Endothelial cell of hepatic sinusoid (primary cell): ENCODE measurements around the gene ALAS1.
"Not testable (repeated sequence)": the region's sequence is repeated elsewhere in the genome, so short reads cannot be mapped to it uniquely, and the experiment has no call there.

Experiments used
- in situ Hi-C: cut with HindIII; loops from 2 replicates; pipeline ENCODE4 v1.10.0; 2017; ENCODE audit warnings: low sequenced_read_pairs

Gene ALAS1

DNA sequence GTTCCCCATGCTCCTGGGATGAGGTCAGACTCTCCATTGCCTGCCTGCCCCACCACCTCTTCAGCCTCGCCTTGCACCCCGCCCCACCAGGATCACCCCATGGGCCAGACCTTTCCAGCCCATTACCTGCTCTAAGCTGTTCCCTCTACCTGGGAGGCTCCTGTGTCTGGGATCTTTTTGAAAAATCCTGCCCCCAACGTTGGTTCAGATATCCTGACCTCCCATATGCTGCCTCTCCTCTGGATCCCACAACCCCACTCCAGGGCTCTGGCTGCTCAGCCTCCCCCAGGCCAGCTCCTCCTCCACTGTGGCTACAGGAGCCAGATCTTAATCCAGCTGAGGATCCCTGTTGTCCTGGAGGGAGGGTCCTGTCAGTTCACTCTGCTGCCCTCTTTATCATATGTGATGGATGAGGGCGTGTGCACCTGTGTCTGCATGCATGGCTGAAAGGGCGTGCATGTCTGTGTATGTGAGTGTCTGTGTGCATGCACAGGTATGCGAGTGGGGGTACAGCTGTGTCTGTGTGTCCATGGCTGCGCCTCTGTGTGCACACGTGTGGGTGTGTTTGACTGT lies 21.7 kb upstream of the ALAS1 start:
- in situ Hi-C loops, result no loop called here

GRCh38 chr3:52176951-52177700 lies 20.8 kb upstream of the ALAS1 start:
- in situ Hi-C loops, result no loop called here

DNA sequence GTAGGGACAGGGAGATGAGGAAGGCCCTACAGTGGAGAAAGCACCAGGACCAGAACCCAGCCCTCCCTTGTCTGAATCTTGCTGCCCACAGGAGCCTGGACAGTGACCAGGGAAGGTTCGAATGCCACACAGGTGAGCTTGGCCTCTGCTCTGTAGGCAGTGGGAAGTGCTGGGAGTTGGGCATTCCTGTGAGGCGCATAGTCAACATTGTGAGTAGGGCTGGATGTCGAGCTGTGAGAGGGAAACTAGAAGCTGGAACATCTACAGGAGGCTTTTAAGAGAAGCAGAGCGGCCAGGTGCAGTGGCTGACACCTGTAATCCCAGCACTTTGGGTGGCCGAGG lies 20.3 kb upstream of the ALAS1 start:
- in situ Hi-C loops, result no loop called here

DNA sequence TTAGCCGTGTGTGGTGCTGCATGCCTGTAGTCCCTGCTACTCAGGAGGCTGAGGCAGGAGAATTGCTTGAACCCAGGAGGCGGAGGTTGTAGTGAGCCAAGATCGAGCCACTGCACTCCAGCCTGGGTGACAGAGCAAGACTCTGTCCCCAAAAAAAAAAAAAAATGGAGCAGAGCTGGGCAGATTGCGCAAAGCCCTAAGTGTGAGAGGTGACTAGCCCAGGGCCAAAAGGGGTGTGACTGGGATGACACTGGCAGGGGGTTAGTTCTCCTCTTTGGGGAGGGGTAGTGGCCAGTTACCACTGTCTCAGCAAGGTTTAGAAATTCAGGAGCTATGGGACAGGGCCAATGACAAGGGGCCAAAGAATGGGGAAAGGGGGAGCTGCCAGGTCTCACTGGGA lies 19.8 kb upstream of the ALAS1 start:
- in situ Hi-C loops, result not testable (repeated sequence)

DNA sequence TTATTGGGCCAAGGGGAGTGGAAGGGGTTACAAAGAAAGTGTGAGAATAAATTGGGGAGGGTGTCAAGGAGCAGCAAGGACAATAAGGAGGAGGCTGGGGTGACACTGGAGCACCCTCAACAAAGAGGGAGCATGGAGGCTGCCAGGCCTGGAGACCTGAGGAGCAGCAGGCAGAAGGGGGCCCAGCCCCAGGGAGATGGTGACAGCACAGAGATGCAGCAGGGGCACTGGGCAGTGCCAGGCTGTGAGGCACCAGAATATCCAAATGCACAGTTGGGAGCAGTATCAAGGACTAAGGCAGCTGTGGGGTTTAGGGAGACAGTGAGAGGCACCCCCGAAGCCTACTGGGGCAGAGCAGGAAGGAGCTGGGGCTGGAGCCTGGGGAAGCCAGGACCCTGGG lies 19.4 kb upstream of the ALAS1 start:
- in situ Hi-C loops, result no loop called here

GRCh38 chr3:52181543-52181942 lies 16.4 kb upstream of the ALAS1 start:
- in situ Hi-C loops, result loop anchor here (5.0 kb wide), 2 partner anchors 41 to 64 kb away; no protein-coding TSS in a partner anchor

DNA sequence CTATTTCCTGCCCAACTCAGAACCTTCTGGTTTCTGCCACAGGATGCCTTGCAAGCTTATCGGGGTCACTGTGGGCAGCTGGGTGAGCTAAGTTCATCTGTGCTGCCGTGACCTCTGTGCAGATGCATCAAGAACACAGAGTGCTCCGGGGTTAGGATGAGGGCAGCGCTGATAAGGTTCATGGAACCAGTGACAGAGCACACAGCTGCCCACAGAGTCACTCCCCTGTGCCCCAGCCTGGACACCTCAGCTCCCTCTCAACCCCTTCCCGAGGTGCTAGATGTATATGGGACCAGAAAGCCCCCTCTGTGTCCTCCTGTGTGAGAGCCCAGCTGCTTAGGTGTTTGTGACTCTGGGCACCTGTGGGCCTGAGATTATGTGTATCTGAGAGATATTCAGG lies 15.8 kb upstream of the ALAS1 start:
- in situ Hi-C loops, result loop anchor here (5.0 kb wide), 2 partner anchors 40 to 65 kb away; no protein-coding TSS in a partner anchor

- in situ Hi-C loops, result loop anchor here (5.0 kb wide), 2 partner anchors 40 to 65 kb away; no protein-coding TSS in a partner anchor
Observed at GRCh38 chr3:52182691-52183090, 15.3 kb upstream of the ALAS1 start.

GRCh38 chr3:52183786-52184445 lies 14.0 kb upstream of the ALAS1 start:
- in situ Hi-C loops, result loop anchor here (5.0 kb wide), 2 partner anchors 38 to 67 kb away; no protein-coding TSS in a partner anchor

DNA sequence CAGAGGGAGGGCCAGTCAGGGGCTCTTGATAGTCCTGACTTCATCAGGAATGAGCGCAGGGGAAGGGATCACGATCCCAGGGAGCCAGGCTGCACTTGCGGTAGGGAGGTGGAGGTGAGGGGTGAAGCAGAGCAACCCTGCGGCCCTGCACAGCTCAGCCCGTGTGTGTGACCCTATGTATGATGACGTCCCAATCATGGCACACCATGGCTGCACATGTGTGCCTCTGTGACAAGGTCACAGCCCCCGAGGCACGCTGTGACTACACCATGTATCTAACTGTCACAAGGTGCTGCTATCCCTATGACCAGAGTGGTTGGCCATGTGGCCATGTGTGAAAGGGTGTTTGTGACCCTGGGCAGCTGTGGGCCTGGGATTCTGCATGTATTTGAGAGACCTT lies 13.3 kb upstream of the ALAS1 start:
- in situ Hi-C loops, result loop anchor here (5.0 kb wide), 2 partner anchors 38 to 67 kb away; no protein-coding TSS in a partner anchor

DNA sequence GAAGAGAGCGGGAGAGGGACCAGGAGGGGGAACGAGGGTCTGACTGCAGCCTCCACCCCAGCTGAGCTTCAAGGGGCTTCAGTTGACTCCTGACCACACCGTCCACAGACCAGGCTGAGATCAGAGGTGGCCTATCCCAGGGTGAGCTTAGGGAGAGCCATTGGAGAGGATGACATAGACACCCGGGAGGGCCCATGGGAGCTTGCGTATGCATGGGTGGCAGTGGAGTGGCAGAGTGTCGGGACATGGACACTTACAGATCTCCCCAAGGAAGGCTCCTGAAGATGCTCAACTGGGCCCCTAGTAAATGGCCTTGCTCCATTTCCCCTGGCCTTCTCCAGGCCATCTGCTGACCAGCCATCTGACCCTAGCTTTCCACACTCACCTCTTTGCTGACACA lies 12.6 kb upstream of the ALAS1 start:
- in situ Hi-C loops, result no loop called here

- in situ Hi-C loops, result no loop called here
Observed at GRCh38 chr3:52185837-52186236, 12.1 kb upstream of the ALAS1 start.

- in situ Hi-C loops, result no loop called here
Observed at GRCh38 chr3:52186729-52187128, 11.2 kb upstream of the ALAS1 start.

GRCh38 chr3:52188556-52188955 lies 9.4 kb upstream of the ALAS1 start:
- in situ Hi-C loops, result no loop called here

DNA sequence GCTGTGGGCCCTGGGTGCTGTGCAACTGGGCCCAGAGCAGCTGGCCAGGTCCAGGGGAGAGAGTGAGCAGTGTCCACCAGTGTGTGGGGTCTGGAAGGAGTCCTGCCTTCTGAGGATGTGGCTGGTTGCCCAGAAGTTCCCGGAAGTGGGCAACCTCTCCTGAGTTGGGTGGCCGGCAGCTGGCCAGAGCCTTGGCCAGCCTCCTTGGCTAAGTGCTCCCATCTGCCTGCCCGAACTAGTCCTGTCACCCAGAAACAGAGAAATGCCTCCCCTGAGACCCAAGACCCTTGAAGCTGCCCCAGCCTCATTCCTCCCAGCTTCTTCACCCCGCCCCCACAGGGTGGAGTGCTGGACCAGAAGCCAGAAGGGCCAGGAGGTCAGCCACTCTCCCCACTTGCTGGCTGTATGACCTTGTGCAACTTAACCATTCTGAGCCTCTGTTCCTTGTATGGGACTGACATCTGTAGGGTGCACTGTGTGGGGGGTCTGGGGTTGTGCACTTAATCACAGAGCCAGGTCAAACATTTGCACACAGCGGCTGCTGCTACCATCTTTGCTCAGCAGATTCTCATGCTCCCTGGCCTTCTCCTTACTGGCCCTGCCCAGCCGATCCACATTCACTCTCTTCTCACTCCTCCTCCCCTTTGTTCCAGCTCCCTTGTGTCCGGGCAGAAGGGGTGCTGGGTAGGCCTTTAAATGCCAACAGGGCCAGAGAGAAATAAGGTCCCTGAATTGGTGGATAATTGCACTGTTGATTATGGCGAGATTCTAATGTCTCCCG lies 7.5 kb upstream of the ALAS1 start:
- in situ Hi-C loops, result no loop called here

- in situ Hi-C loops, result no loop called here
Observed at GRCh38 chr3:52191663-52192062, 6.3 kb upstream of the ALAS1 start.

- in situ Hi-C loops, result no loop called here
Observed at GRCh38 chr3:52193065-52193464, 4.9 kb upstream of the ALAS1 start.

- in situ Hi-C loops, result no loop called here
Observed at GRCh38 chr3:52194485-52195290, 3.3 kb upstream of the ALAS1 start.

- in situ Hi-C loops, result no loop called here
Observed at GRCh38 chr3:52195291-52195597, 2.7 kb upstream of the ALAS1 start.

DNA sequence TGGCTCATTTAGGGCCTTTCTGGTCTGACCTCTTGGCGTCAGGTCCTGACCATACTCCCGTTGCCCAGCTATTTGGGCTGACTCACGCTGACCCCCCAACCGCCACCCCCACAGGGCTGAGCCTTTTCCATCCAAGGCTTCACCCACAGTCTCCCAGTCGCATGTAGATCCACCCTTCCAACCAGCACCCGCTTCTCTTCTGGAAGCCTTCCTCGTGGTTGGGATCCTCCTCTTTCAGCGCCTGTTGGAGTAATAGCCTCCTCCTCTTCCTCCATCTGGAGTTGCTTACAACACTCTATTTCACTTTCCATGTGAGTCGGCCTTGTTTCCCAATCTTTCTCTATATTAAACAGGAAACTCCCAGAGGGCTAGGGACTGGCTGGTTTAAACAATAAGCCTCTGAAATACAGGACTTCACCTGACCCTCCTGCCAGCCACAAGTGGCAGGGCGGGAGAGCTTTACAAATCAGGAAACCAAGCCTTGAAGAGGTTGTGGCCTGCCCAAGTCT lies 2.1 kb upstream of the ALAS1 start:
- in situ Hi-C loops, result no loop called here
